Retinal pigment epithelial cell (primary cell): Measurements from ENCODE around the gene TSPAN9.

ENCODE experiments used
- DNase-seq: peaks from one replicate; pipeline ENCODE4 v3.0.0-alpha.2; 2010; ENCODE audit warnings: low read depth
- H3K4me3 ChIP-seq: 2 replicates; pipeline ENCODE4 v1.5.1; 2011; ENCODE audit warnings: mild to moderate bottlenecking, low read length, control low read depth, moderate library complexity
- TF ChIP-seq, protein P1 (sequence below): conservative IDR thresholded peaks from 2 replicates; pipeline ENCODE4 v1.5.1; 2011; ENCODE audit warnings: low read depth, low read length, control low read depth, inconsistent platforms

TSPAN9 gene

DNA sequence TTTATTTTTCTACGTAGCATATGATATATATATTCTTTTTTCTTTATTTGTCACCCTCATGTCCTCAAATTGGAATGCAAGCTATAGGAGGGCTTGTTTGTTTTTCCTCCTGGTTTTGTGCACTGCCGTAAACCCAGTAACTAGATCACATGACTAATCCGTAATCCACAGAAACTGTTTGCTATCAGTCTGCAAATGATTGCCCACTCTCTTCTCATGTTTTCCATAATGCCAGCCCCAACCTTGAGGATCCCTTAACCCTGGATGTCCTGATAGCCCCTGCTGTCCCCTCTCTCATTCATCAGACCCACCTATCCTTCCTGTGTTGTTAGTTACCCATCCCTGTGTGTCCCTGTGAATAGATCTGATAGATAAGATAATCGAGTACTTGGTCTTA is 94.0 kb downstream of the TSPAN9 start:
- H3K4me3 ChIP-seq: no peak overlapping the region
- no peak for DNase-seq
- TF ChIP-seq, protein P1, sequence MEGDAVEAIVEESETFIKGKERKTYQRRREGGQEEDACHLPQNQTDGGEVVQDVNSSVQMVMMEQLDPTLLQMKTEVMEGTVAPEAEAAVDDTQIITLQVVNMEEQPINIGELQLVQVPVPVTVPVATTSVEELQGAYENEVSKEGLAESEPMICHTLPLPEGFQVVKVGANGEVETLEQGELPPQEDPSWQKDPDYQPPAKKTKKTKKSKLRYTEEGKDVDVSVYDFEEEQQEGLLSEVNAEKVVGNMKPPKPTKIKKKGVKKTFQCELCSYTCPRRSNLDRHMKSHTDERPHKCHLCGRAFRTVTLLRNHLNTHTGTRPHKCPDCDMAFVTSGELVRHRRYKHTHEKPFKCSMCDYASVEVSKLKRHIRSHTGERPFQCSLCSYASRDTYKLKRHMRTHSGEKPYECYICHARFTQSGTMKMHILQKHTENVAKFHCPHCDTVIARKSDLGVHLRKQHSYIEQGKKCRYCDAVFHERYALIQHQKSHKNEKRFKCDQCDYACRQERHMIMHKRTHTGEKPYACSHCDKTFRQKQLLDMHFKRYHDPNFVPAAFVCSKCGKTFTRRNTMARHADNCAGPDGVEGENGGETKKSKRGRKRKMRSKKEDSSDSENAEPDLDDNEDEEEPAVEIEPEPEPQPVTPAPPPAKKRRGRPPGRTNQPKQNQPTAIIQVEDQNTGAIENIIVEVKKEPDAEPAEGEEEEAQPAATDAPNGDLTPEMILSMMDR: no peak

DNA sequence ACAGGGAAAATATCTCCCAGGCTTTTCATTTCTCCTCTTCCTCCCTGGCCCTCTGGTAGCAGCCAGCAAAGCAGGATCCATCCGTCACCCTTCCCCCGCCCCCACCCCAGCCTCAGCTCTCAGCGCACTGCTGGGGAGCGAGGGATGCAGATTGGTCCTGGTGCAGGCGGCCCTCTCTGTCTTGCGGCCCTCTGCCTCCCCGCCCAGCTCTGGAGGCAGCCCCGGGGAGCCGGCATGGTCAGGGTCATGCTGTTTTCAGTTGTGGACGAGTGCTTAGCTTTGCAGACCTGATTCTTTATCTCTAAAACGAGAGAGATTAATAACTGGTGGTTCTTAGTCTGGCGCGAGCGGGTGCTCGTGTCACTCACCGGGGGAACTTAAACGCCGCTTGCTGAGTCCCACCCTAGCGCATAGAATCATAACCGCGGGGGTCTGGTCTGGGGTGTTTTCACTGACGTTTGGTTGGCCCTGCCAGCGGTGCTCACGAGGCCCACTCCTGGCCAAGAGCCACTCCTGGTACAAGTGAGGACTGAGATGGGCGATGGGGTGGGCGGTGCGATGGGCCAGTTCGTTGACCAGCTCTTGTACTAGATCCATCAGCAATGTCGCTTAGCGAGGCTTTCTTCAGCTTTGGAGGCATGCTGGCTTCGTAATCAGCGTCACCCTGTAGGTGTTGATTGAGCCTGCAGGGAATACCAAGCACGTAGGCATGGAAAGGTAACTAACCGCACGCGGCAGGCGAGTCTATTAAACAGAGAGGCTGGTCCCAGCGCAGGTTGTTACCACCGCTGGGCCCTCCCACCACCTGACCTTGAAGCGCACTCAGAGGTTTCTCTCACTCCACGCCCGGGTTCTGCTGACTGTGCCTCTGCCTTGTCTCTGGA is 95.2 kb downstream of the TSPAN9 start:
- TF ChIP-seq, protein P1: no peak
- H3K4me3 ChIP-seq: no peak overlapping the region
- no peak for DNase-seq

DNA sequence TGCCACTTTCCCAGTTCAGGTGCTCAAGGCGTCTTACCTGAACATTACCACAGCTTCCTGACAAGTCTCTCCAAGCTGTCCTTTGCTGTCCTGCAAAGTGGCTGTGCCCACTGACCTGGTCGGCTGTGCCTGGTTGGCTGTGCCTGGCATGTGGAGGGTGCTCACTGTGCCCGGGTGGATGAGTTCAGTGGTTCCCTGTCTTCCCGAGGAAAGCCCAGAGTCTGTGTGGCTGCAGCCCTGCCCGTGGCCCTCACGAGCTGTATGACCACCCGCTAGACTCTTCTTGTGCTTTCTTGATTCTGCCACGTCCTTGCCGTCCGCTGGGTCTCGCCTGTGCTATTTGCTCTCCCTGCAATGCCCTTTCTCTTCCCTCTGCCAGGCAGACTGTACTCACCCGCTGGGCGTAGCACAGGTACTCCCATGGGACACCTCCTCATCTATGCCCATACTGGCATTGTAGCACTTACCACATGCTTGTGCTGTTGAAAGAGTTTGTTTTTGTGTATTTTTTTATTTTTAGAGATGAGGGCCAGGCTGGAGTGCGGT is 95.9 kb downstream of the TSPAN9 start:
- no peak for DNase-seq
- no peak overlapping the region for H3K4me3 ChIP-seq
- TF ChIP-seq, protein P1: no peak

DNA sequence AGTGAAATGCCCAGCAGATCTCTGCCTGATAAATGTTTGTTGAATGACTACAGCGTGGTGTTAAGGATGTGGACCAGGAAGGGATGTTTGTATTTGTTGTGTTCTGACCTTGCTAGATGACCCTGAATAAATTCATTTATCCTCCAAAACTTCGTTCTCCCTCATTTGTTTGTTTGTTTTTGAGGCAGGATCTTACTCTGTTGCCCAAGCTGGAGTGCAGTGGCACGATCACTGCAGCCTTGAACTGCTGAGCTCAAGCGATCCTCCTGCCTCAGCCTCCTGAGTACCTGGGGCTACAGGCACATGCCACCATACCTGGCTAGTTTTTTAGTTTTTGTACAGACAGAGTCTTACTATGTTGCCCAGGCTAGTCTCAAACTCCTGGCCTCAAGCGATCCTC is 96.7 kb downstream of the TSPAN9 start:
- TF ChIP-seq, protein P1: no peak

DNA sequence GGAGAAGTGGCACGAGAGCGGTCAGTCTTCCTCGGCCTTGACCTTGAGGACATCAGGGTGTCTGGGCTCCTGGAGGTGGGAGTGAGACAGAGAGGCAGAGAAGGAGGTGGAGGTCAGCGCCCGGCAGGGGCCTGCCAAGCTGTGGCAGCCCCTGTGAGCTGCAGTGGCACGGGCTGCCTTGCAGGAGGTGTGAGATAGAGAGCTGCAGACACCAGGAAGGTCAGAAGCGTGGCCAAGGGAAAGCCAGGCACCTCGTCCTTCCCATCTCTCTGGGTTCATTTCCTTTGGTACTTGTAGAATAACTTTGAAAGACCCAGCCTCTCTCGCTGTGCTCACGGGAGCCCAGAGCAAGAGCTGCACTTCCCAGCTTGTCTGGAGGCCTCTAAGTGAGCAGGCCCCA is 98.1 kb downstream of the TSPAN9 start:
- TF ChIP-seq, protein P1: no peak
- DNase-seq: no peak
- H3K4me3 ChIP-seq: no peak overlapping the region

More for the DNA sequence above, 96.7 kb downstream of the TSPAN9 start:
- no peak for DNase-seq
- no peak overlapping the region for H3K4me3 ChIP-seq

DNA sequence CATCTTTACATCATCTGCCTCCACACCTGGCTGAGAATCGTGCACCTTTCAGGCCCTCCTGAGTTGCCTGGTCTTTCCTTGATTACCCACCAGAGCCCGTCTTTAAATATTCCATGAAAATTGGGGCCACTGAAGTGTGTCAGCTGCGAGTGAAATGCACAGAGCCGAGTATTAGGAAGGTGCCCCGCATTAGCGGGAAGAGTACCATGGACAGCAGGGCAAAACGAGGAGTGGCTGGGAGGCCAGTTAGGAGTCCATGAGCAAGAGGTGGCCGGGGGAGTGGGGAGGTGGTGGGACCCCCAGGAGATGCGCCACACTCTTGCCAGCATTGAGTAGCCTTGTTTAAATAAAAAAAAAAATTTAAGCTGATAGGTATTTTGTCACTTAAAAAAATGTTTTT is 99.6 kb downstream of the TSPAN9 start:
- no peak for DNase-seq
- TF ChIP-seq, protein P1: no peak
- no peak overlapping the region for H3K4me3 ChIP-seq
